ENCODE measurements around the gene RAVER2. TPM values are rescaled to one million over a fixed set of nuclear protein-coding genes. Genes with fewer than 3 reads are reported as not detected.
"Not testable (repeated sequence)": the region's sequence is repeated elsewhere in the genome, so short reads cannot be mapped to it uniquely, and the experiment has no call there.

Gene RAVER2, protein sequence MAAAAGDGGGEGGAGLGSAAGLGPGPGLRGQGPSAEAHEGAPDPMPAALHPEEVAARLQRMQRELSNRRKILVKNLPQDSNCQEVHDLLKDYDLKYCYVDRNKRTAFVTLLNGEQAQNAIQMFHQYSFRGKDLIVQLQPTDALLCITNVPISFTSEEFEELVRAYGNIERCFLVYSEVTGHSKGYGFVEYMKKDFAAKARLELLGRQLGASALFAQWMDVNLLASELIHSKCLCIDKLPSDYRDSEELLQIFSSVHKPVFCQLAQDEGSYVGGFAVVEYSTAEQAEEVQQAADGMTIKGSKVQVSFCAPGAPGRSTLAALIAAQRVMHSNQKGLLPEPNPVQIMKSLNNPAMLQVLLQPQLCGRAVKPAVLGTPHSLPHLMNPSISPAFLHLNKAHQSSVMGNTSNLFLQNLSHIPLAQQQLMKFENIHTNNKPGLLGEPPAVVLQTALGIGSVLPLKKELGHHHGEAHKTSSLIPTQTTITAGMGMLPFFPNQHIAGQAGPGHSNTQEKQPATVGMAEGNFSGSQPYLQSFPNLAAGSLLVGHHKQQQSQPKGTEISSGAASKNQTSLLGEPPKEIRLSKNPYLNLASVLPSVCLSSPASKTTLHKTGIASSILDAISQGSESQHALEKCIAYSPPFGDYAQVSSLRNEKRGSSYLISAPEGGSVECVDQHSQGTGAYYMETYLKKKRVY
- total RNA-seq: 4.5 and 7.1 TPM in 2 replicates

DNA sequence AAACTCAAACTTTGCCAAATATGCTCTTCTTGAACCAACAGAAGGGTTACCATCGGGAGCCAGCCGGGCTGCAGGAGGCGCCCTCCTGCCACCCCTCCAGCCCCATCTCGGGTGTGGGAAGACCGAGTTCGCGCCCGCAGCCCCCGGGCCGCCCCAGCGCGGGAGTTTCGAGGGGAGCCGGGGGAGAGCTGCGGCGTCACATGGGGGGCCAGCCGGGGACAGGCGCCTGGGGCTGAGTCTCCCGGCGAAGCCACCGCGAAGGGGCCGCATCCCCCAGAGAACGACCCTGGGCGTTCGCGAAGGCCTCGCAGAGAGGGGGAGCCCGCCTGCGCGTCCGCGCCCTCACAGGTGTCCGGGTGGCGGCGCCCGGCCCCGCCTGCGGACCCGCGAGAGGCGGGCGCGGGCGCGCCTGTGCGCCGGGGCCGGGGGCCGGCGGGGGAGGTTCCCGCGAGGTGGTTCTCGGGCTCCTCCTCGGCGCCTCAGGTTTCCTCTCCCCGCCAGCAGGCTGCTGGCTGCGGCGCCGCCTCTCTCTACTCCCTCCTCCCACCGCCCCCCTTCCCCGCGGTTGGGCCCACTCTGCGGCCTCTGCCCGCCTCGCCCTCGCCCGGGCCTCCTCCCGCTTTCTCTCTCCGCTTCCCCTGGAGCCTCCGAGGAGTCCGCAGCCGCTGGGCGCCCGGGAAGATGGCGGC lies at the start of gene RAVER2:
TSS of gene RAVER2 (plus strand) at position 584 of the 689 bp plus-strand sequence. CDS start at position 682, 98 bp downstream.
- peak; percentile 25 for DNase-seq (ENCODE audit: low read depth)

- DNase-seq (ENCODE audit: low read depth): no peak
These were observed 48.0 kb upstream of the RAVER2 start for GRCh38 chr1:64696879-64697278.

DNA sequence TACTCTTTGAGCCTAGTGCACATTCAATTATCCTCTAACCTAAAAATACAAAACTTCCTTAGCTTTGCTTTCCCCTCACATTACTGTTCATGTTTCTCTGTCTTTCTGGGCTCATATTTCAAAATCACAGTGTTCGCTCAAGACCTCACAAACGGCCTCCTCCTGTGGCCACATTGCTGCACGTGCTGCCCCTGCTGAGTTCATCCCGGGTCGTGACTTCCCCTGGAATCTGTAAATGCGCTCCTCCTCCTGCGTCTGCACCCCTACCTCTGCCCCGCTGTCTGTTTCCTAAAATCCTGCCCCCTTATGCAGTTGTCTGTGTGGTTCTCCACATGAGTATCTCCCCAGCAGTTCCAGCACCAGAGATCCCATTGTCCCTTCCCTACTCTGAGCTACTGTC lies 45.5 kb upstream of the RAVER2 start:
- no peak for DNase-seq (ENCODE audit: low read depth)

- DNase-seq (ENCODE audit: low read depth): peak; percentile 13
These were observed 43.8 kb upstream of the RAVER2 start for GRCh38 chr1:64701071-64701470.

DNA sequence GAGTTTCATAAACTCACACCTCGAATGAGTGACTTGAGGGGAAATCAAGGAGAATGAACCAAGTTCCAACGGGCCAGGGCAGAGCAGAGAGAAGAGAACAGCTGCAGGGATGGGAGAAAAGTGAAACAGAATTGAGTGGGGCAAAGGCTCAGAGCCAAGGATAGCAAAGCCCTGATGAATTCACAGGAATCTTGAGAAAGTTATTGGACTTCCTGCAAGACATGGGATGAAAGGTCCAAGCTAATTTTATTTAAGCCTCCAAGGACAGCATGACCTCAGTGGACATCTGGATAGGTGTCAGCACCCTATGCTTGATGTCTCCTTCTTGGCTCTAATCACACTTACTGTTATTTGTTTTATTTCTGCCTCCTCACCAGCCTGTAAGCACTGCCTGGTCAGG lies 43.0 kb upstream of the RAVER2 start:
- DNase-seq (ENCODE audit: low read depth): no peak

- not testable (repeated sequence) for DNase-seq (ENCODE audit: low read depth)
These were observed 42.2 kb upstream of the RAVER2 start for GRCh38 chr1:64702670-64703069.

- DNase-seq (ENCODE audit: low read depth): no peak
These were observed 41.3 kb upstream of the RAVER2 start for GRCh38 chr1:64703600-64703999.

GRCh38 chr1:64705591-64705990 lies 39.3 kb upstream of the RAVER2 start:
- no peak for DNase-seq (ENCODE audit: low read depth)

GRCh38 chr1:64711266-64711665 lies 33.6 kb upstream of the RAVER2 start:
- DNase-seq (ENCODE audit: low read depth): no peak

DNA sequence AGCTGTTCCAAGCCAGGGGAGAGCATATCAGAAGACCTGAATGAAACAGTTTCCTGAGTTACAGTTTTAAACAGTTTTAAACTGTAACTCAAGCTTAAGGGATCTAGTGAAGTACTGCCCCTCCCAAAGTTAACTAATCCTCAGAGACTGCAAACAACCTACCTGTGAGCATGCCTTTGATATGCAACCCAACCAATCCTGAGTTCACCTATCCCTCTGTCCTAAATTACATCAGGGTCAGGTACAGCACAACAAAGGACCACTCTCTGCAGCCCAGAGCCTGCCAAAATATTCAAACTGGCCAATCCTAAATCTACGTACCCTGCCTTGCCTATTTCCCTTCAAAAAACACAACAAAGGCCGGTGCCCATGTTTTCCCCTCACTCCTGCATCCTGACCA lies 32.8 kb upstream of the RAVER2 start:
- no peak for DNase-seq (ENCODE audit: low read depth)

DNA sequence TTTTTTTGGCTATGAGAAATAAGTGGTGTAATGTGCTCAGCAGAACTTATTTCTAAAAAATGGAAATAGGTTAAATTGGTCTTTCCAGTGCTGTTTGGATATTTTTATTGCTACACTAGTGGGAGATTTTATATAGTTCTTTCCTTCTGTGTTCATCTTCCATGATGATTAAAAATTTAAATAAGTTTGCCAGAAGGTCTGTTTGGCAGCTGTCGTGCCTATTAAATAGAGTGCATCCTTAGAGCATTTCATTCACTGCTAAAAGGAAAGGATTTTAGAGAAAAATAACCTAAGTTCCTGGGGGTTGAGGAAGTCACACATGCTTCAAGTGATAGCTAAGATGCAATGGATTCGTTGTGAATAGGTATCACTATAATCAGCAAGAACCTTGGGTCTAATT lies 29.7 kb upstream of the RAVER2 start:
- DNase-seq (ENCODE audit: low read depth): no peak

DNA sequence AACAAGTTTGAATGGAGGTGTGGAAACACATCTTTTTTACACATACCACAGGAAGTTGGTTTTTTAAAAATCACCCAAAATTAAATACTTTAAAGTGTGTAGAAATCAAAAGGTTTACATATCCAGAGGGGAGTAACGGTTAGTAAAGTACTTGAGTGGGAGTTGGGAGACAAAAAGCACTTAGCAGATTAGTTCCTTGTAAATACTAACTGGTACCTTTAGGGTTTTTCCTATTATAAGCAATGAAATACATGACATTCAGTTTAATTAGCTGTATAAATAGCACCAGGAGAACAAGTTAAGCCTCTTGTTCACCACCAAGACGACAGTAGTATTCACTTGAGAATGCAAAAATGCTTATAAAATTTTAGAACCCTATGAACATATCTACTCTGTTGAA lies 23.7 kb upstream of the RAVER2 start:
- DNase-seq (ENCODE audit: low read depth): no peak

- DNase-seq (ENCODE audit: low read depth): no peak
These were observed 23.2 kb upstream of the RAVER2 start for GRCh38 chr1:64721576-64722145.

DNA sequence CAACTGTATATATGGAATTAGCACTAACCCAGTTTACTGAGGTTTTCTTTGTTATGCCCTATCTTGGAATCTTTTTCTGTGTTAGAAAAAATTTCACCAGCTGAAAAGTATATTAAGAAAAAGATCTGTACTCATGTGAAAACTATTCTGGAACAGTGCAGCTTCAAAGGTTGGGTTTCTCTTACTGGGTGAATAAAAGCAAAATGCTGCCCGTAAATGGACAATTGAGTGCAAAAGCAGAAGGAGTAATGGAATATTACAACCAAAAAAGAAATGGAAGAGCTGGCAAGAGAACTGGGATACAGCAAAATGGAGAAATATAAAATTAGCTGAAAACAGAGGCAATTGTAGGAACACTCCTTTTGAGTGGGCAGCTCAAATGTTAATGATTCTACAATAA lies 17.0 kb upstream of the RAVER2 start:
- no peak for DNase-seq (ENCODE audit: low read depth)

DNA sequence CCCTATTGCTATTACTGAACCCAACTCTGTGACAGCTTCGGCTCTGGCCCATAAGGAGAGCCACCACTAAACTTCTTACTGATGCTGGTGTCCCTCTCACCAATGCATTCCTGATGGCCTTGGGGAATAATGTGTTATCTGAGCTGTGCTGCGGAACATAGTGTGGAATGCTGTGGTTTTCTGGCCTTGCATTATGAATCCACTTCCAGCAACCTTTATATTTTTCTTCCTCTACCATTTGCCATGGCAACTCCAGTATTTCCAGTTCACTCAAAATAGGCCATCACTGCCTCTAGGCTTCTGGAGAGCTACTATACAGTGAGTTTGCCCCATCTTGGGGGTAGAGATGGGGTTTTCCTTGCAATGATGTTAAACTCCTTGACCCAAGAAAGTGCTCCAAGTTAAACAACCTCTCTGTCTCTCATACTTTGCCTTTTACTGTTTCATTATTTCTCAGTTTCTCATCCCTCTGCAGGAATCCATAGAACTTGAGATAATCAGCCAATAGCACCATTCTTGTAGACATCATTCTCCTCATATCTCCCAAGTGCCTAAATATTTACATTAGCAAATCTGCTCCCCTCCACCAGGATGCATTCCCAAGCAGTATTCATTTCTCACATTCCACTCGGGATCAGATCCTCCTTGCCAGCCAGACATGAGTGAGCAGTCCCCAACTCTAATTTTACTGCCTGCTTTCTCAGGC lies 11.1 kb upstream of the RAVER2 start:
- DNase-seq (ENCODE audit: low read depth): no peak

- no peak for DNase-seq (ENCODE audit: low read depth)
These were observed 10.6 kb upstream of the RAVER2 start for GRCh38 chr1:64734287-64734652.

- not testable (repeated sequence) for DNase-seq (ENCODE audit: low read depth)
These were observed 4.2 kb upstream of the RAVER2 start for GRCh38 chr1:64740687-64741086.

DNA sequence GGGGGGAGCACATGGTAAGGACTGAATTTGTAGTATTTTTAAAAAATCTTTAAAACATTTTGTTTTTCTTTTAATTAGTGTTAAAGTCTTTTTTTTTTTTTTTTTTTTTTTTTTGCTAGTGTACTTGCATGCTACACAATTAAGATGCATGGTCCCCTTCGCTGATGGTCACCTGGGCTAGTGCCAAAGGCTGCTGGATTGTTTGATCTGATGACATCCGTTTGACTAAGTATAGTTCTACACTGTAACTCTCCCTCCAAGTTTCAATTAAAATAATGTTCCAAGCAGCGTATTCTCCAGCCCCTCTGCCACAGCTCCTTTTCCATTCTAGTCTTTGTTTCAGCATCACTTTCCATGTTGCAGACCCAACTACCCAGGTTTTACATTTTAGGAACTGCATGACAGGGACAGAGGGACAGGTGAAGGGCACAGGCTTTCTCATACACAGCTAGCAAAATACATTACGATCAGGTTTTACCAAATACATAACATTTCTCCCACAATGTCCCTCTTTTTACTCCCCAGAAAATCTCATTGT lies 852 bp upstream of the RAVER2 start:
- DNase-seq (ENCODE audit: low read depth): no peak

DNA sequence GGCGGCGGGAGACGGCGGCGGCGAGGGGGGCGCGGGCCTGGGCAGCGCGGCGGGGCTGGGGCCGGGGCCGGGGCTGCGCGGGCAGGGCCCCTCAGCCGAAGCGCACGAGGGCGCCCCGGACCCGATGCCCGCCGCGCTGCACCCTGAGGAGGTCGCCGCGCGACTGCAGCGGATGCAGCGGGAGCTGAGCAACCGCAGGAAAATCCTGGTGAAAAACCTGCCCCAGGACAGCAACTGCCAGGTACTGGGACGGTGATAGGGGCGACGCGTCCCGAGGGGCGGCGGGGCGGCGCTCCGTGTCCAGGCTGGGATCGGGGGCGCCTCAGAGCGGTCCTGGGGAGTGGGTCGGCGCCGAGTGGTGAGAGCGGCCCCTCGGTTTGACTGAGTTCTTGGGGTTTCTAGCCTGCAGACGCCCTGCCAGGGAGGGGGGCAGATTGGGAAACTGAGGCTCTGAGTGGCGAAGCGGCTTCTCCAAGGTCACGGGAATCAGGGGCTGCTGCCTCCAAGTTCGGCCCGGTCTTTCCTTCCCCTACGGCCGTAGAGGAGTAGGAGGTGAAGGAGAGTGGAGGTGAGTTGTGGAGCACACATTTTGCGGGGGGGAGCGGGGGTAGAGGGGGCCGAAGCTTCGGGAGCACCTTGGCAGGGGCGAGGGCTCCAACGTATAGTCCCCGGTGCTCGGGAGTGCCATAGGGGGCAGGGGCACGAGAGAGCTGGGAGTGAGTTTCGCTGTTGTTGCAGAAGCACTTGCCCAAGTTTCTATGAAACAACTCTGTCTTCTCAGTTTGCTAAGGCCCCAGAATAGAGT lies 508 bp downstream of the RAVER2 start:
- no peak for DNase-seq (ENCODE audit: low read depth)

Data from renal cortical epithelial cell (primary cell).